HepG2 (cell line): ENCODE data around the gene GPBP1. TPM values are rescaled to one million over a fixed set of nuclear protein-coding genes. Genes with fewer than 3 reads are reported as not detected.

Experiments used
- ATAC-seq: fragments of 200-7000 bp; cut with Tn5 transposase; 3 replicates; pipeline ENCODE4 v1.9.1; 2020; ENCODE audit warnings: mild to moderate bottlenecking, moderate library complexity
- BruUV-seq: library from RNA; stranded (reverse); fragments of 400-500 nt; replicated peaks from 2 replicates; lab custom pipeline; 2021; lab: Mats Ljungman, UMichigan
- CTCF ChIA-PET: fragments of 300-600 bp; formaldehyde crosslinking; extraction: SDS; loops from one replicate; lab custom pipeline; 2021; ENCODE audit warnings: low total read pairs, inconsistent platforms, low intra/inter-chr PET ratio; lab: Yijun Ruan, JAX
- POLR2A ChIA-PET: fragments of 350-600 bp; sonication (Branson Sonifier 250); formaldehyde crosslinking; loops from one replicate; lab custom pipeline; 2020; ENCODE audit warnings: antibody characterized with exemption, inconsistent platforms; lab: Yijun Ruan, JAX
- DNase-seq: peaks from one replicate; pipeline ENCODE4 v3.0.0-alpha.2; 2015; ENCODE audit warnings: low spot score
- FAIRE-seq: peaks from 3 replicates; lab custom pipeline; 2011; peaks lifted over from hg19 to GRCh38; lab: Jason Lieb, UNC
- H2AFZ ChIP-seq: one replicate; pipeline ENCODE4 v1.6.1; 2011; ENCODE audit warnings: low read length, inconsistent platforms
- H3K27ac ChIP-seq: fragments of 300-600 bp; 3 replicates; pipeline ENCODE4 v1.8.0; 2011; ENCODE audit warnings: mixed run types, mild to moderate bottlenecking, mixed read lengths, low read length, inconsistent platforms; ENCODE audit not compliant: insufficient read depth; ENCODE audit errors: extremely low read length
- H3K27me3 ChIP-seq, 2 experiments: fragments of 200-600 bp in 1 of 2; 2 replicates in 1 of 2; 3 replicates in 1 of 2; pipeline versions ENCODE4 v1.6.0 to v1.8.0; 2011; ENCODE audit warnings: low read length in 2 of 2, mild to moderate bottlenecking in 2 of 2, moderate library complexity in 2 of 2, inconsistent platforms in 1 of 2; ENCODE audit not compliant: insufficient read depth in 2 of 2, control insufficient read depth in 1 of 2
- H3K36me3 ChIP-seq, 2 experiments: fragments of 200-600 bp in 1 of 2; replicated peaks in 1 of 2; 2 replicates in 1 of 2; 3 replicates in 1 of 2; pipeline versions ENCODE4 v1.5.1 to v1.8.0; 2011; ENCODE audit warnings: low read length in 2 of 2, inconsistent platforms in 1 of 2; ENCODE audit not compliant: insufficient read depth in 2 of 2, control insufficient read depth in 1 of 2
- H3K4me1 ChIP-seq: 2 replicates; pipeline ENCODE4 v1.5.1; 2012; ENCODE audit warnings: low read length, inconsistent platforms; ENCODE audit not compliant: insufficient read depth
- H3K4me2 ChIP-seq: 2 replicates; pipeline ENCODE4 v1.6.0; 2011; ENCODE audit warnings: low read depth, low read length, inconsistent platforms
- H3K4me3 ChIP-seq, 3 experiments: fragments of 200-600 bp in 1 of 3; sonication (generic), shearing (Covaris generic) in 1 of 3; replicated peaks in 1 of 3; 2 replicates each; pipeline ENCODE4 v1.5.1; 2011 to 2016; ENCODE audit warnings: low read length in 3 of 3, inconsistent platforms in 2 of 3, low read depth in 2 of 3, mild to moderate bottlenecking in 2 of 3, control low read depth in 1 of 3, mixed read lengths in 1 of 3; ENCODE audit not compliant: insufficient read depth in 1 of 3
- H3K79me2 ChIP-seq: one replicate; pipeline ENCODE4 v1.6.1; 2011; ENCODE audit warnings: low read length, inconsistent platforms; ENCODE audit not compliant: insufficient read depth
- H3K9ac ChIP-seq: 2 replicates; pipeline ENCODE4 v1.6.0; 2011; ENCODE audit warnings: mild to moderate bottlenecking, low read depth, low read length, inconsistent platforms; ENCODE audit not compliant: insufficient read depth
- H3K9me3 ChIP-seq: 2 replicates; pipeline ENCODE4 v1.5.1; 2012; ENCODE audit warnings: mild to moderate bottlenecking, low read length
- H4K20me1 ChIP-seq: 2 replicates; pipeline ENCODE4 v1.6.0; 2011; ENCODE audit warnings: inconsistent platforms, mild to moderate bottlenecking, low read length, moderate library complexity; ENCODE audit not compliant: insufficient read depth
- GABPA ChIP-seq, 2 experiments: IDR thresholded peaks; 2 replicates each; pipeline ENCODE4 v1.6.1; 2011 to 2016; ENCODE audit warnings: low read depth in 2 of 2, low read length in 1 of 2, missing biosample characterization in 1 of 2, missing genetic modification characterization in 1 of 2
- NFRKB ChIP-seq: fragments of 450-650 bp; IDR thresholded peaks from 2 replicates; pipeline ENCODE4 v1.6.1; 2017
- RARA ChIP-seq: IDR thresholded peaks from 2 replicates; pipeline ENCODE4 v1.6.1; 2016; ENCODE audit warnings: missing genetic modification reagents, missing compliant biosample characterization
- ZBTB21 ChIP-seq: sonication (generic); formaldehyde crosslinking; IDR thresholded peaks from 2 replicates; pipeline ENCODE4 v1.4.0; 2020; ENCODE audit warnings: missing genetic modification reagents
- ZFAT ChIP-seq: sonication (generic); formaldehyde crosslinking; conservative IDR thresholded peaks from 2 replicates; pipeline ENCODE4 v1.8.1; 2023; ENCODE audit warnings: missing genetic modification reagents, inconsistent platforms
- ZSCAN25 ChIP-seq: sonication (generic); formaldehyde crosslinking; IDR thresholded peaks from 2 replicates; pipeline ENCODE4 v1.8.0; 2022; ENCODE audit warnings: mild to moderate bottlenecking, missing genetic modification reagents
- WGBS: methylation state at CpG from one replicate; pipeline ENCODE4 v1.1.6; 2017; ENCODE audit warnings: low lambda C conversion rate; 5-methylcytosine and 5-hydroxymethylcytosine counted together
- in situ Hi-C: cut with HindIII; loops from 2 replicates; pipeline ENCODE4 v1.10.0; 2017; ENCODE audit warnings: low pct_unique_long_range_greater_than_20kb; ENCODE audit not compliant: extremely low pct_ligation_motif_present
- intact Hi-C: fragments of 100-400 bp; cut with micrococcal nuclease; formaldehyde crosslinking; loops from one replicate; pipeline ENCODE4 v1.10.0; 2022; ENCODE audit not compliant: unreplicated experiment
- polyA plus RNA-seq, 8 experiments: library from polyadenylated mRNA; depleted of rRNA in 3 of 8; stranded (reverse) in 7 of 8; unstranded in 1 of 8; fragments of >200 nt; fragmentation: Illumina TruSeq in 4 of 8; extraction: Trizol in 4 of 8; gene quantifications; 2 replicates each; pipeline versions ENCODE4 v1.2.1 to v1.2.3, GENCODE V29; 2011 to 2016; ENCODE audit warnings: low read depth in 4 of 8, missing spikeins in 1 of 8, mixed read lengths in 1 of 8; ENCODE audit not compliant: insufficient read depth in 1 of 8
- total RNA-seq, 5 experiments: library from RNA; depleted of rRNA; stranded (reverse); fragments of >200 nt; fragmentation: Illumina TruSeq; extraction: Trizol; gene quantifications; 2 replicates each; pipeline ENCODE4 v1.2.3, GENCODE V29; 2016; ENCODE audit warnings: low read depth in 1 of 5
- TF ChIP-seq, protein P1 (sequence below): sonication (generic); formaldehyde crosslinking; IDR thresholded peaks from 2 replicates; pipeline ENCODE4 v1.4.0; 2020; ENCODE audit warnings: missing genetic modification reagents

Gene GPBP1
- total and polyA plus RNA-seq, 2 of the 13 experiments (the other 11 are each of a cell fraction or from before 2014, with no cell fraction given) = 27.1 to 72.2 TPM

DNA sequence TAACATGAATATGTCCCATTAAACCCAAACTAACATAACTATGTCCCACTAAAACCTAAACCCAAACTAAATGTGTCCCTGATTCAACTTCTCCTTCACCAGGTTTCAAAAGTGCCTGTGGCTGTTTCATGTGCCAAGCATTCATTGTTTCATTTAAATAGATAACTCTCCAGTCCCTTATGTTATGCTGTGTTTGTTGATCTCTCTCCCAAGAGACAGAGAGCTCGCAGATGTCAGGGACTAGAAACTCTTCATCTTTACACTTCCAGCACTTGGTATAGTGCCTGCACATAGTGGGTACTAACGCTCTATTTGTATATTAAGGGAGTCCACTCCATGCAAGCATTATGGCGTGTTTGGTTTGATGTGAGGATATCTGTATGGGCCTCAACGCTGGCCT, 118.0 kb downstream of the GPBP1 start:
- POLR2A ChIA-PET = no interaction called here
- Histone ChIP-seq H3K4me1 (no peaks in the 10 kb centered on the region), H2AFZ (no peak overlapping the region), H4K20me1 (no peaks in the 10 kb centered on the region), H3K36me3 (no peaks in the 10 kb centered on the region), H3K4me2 (no peak overlapping the region), H3K4me3 (no peak overlapping the region), H3K9ac (no peak overlapping the region), H3K9me3 (no peaks in the 10 kb centered on the region), H3K27me3 (no peaks in the 10 kb centered on the region; a peak in 1 of 5 replicates), H3K27ac (no peak overlapping the region), H3K79me2 (no peaks in the 10 kb centered on the region)
- no TSS peak for BruUV-seq
- CTCF ChIA-PET = no interaction called here
- TF ChIP-seq RARA (no peak), NFRKB (no peak), ZBTB21 (CRISPR knock-in tag) (no peak), ZFAT (CRISPR knock-in tag) (no peak), GABPA (IDR thresholded peaks at IDR 0.05; ENCODE audit: low read depth, low read length) (no peak), GABPA (CRISPR knock-in tag; IDR thresholded peaks at IDR 0.05; ENCODE audit: low read depth) (no peak), ZSCAN25 (CRISPR knock-in tag) (no peak)
- TF ChIP-seq, protein P1, sequence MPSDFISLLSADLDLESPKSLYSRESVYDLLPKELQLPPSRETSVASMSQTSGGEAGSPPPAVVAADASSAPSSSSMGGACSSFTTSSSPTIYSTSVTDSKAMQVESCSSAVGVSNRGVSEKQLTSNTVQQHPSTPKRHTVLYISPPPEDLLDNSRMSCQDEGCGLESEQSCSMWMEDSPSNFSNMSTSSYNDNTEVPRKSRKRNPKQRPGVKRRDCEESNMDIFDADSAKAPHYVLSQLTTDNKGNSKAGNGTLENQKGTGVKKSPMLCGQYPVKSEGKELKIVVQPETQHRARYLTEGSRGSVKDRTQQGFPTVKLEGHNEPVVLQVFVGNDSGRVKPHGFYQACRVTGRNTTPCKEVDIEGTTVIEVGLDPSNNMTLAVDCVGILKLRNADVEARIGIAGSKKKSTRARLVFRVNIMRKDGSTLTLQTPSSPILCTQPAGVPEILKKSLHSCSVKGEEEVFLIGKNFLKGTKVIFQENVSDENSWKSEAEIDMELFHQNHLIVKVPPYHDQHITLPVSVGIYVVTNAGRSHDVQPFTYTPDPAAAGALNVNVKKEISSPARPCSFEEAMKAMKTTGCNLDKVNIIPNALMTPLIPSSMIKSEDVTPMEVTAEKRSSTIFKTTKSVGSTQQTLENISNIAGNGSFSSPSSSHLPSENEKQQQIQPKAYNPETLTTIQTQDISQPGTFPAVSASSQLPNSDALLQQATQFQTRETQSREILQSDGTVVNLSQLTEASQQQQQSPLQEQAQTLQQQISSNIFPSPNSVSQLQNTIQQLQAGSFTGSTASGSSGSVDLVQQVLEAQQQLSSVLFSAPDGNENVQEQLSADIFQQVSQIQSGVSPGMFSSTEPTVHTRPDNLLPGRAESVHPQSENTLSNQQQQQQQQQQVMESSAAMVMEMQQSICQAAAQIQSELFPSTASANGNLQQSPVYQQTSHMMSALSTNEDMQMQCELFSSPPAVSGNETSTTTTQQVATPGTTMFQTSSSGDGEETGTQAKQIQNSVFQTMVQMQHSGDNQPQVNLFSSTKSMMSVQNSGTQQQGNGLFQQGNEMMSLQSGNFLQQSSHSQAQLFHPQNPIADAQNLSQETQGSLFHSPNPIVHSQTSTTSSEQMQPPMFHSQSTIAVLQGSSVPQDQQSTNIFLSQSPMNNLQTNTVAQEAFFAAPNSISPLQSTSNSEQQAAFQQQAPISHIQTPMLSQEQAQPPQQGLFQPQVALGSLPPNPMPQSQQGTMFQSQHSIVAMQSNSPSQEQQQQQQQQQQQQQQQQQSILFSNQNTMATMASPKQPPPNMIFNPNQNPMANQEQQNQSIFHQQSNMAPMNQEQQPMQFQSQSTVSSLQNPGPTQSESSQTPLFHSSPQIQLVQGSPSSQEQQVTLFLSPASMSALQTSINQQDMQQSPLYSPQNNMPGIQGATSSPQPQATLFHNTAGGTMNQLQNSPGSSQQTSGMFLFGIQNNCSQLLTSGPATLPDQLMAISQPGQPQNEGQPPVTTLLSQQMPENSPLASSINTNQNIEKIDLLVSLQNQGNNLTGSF = no peak
- DNase-seq (no peak), ATAC-seq (no peak), FAIRE-seq (no peak)
- intact Hi-C loops (no loop called here), in situ Hi-C loops (no loop called here)
- 39% methylated on average over 4 of the region's 4 CpGs for WGBS
